ENCODE measurements around the gene IL19.
A peak's percentile ranks its signal among the peaks of the same experiment; 100 is the strongest.
"Not testable (repeated sequence)": the region's sequence is repeated elsewhere in the genome, so short reads cannot be mapped to it uniquely, and the experiment has no call there.

Gene IL19

DNA sequence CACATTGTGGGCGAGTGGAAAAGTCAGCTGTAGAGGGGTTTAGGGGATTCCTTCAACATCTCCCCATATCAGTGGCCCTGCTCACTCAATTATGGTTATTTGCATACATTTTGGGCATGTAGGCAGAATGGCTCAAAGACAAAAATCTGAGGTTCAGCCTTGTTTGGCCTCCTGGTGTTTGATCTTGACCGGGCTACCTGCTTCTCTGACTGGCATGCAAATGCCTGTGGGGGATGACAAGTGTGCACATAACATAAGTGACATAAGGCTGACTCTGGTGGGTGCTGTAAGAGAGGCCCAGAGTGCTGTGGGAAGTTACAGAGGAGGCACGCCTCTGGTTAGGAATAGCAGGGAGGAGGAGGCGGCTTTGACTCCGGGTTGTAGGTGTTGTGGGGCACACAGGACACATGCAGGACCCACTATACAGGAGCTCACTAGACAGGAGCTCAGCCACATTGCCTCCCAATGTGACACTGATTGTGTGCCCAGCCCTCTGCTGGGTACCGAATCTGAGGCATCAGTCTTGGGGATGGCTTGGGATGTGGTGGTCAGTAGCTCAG, 29.4 kb upstream of the IL19 start:
- DNase-seq: no peak

GRCh38 chr1:206742719-206743383, 27.7 kb upstream of the IL19 start:
- DNase-seq: no peak

GRCh38 chr1:206744683-206745082, 25.9 kb upstream of the IL19 start:
- no peak for DNase-seq

- no peak for DNase-seq
Observed at GRCh38 chr1:206745301-206745700, 25.3 kb upstream of the IL19 start.

GRCh38 chr1:206748348-206749030, 22.1 kb upstream of the IL19 start:
- no peak for DNase-seq

DNA sequence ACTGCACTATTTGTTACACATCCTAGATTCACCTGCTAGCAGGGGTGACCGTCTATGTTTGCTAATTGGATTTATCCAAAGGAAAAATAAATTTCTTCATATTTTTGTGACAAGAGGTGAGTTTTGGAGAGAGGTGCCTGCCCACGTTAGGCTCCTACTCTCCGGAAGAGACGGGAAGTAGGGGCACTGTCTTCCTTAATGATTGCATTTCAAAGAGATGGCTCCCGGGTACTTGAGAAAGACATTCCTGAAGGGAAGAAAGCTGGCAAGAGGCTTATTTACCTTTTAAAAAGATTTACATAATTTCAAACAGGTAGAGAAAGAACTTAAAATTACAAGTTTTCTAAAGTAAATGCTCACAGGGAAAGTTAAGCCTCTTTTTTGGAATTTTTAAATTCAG, 18.7 kb upstream of the IL19 start:
- no peak for DNase-seq

DNA sequence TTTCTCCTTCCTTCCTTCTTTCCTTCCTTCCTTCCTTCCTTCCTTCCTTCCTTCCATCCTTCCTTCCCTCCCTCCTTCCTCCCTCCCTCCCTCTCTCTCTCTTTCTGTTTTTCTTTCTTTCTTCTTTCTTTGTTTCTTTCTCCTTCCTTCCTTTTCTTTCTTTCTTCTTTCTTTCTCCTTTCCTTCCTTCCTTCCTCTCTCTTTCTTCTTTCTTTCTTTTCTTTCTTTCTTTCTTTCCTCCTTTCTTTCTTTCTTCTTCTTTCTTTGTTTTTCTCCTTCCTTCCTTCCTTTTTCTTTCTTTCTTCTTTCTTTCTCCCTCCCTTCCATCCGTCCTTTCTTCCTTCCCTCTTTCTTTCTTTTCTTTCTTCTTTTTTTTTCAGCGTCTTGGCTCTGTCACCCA, 18.1 kb upstream of the IL19 start:
- no peak for DNase-seq

GRCh38 chr1:206753141-206753540, 17.4 kb upstream of the IL19 start:
- no peak for DNase-seq

DNA sequence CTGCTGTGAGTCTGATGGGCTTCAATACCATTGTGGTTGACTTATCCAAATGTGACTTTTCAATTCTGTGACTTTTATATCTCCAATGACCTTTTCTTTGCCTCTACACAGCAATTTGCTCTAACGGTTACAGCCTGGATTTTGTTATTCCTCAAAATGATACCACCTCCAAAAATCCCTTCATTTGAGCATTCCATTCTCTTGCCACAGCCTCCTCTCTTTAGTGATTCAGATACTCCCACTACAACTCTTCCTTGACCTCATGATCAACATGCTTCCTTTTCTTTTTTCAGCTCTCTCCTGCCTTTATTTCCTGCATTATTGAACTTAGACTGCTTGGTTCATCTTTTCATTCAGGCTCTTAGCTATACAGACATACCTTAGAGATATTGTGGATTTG, 16.6 kb upstream of the IL19 start:
- no peak for DNase-seq

- DNase-seq: peak; percentile 74
Observed at GRCh38 chr1:206757524-206758266, 12.9 kb upstream of the IL19 start.

DNA sequence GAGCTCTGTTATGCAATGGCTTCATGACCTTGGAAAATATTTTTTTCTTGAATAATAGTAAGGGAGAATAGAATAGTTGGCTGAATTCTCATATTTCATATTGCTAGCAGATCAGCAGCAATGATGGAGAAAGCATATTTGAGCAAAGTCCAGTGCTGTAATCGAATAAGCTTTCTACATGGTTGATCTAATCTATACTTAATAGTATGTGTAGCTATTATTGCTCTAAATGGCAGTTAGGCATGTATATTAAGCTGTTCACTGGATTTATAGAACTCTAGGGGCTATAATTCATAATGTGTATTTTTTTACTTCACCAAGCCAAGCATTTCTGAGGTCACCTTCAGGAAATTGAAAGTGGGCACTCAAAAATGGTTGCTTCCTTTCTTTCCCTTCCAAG, 10.0 kb upstream of the IL19 start:
- no peak for DNase-seq

DNA sequence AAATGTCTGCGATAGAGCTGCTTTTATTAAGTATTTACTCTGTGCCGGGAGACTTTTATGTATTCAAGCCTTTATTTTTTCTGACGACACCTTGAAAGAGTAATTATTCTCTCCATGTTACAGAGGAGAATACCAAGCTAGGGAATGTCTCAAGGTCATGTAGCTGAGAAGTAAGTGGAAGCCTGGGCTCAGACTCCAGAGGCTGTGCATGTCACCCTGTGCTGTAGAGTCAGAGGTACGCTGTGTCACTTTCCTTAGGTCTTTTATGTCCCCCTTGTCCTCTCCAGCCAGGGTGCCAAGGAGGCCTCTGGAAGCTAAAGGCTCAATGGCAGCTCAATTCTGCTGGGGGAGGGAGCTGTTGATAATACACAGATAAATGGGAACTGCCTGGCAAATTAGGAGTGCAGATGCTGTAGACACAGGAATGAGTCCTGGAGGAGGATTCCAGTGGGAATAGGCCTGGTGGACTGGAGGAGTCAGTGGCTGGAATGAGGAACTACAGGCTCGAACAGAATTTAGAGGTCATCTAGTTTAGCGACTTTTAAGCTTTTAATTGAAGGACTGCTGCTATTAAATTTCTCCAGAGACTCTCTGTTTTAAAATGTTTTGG, 9.3 kb upstream of the IL19 start:
- no peak for DNase-seq

DNA sequence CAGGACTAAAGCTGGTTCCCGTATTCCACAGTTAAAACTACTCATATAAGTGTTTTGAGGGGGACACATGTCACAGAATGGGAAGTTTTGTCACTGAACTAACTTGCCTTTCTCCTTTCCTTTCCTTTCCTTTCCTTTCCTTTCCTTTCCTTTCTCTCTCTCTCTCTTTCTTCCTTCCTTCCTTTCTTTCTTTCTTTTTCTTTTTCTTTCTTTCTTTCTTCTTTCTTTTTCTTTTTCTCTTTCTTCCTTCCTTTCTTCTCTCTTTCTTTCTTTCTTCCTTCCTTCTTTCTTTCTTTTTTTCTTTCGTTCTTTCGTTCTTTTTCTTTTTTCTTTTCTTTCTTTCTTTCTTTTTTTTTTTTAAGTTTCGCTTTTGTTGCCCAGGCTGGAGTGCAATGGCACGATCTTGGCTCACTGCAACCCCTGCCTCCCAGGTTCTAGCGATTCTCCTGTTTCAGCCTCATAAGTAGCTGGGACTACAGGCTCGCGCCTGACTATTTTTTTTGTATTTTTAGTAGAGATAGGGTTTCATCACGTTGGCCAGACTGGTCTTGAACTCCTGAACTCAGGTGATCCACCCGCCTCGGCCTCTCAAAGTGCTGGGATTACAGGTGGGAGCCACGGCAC, 7.7 kb upstream of the IL19 start:
- not testable (repeated sequence) for DNase-seq

DNA sequence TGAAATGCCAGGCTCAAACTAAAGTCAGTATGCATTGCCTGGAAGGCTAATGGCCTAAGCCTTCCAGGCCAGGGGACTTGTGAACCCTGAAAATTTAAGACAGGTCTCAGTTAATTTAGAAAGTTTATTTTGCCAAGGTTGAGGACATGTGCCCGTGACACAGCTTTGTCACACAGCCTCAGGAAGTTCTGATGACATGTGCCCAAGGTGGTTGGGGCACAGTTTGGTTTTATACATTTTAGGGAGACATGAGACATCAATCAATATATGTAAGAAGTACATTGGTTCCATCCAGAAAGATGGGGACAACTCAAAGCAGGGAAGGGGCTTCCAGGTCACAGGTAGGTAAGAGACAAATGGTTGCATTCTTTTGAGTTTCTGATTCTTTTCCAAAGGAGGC, 4.8 kb upstream of the IL19 start:
- peak; percentile 9 for DNase-seq

- peak; percentile 75 for DNase-seq
Observed at GRCh38 chr1:206766251-206766856, 4.2 kb upstream of the IL19 start.

DNA sequence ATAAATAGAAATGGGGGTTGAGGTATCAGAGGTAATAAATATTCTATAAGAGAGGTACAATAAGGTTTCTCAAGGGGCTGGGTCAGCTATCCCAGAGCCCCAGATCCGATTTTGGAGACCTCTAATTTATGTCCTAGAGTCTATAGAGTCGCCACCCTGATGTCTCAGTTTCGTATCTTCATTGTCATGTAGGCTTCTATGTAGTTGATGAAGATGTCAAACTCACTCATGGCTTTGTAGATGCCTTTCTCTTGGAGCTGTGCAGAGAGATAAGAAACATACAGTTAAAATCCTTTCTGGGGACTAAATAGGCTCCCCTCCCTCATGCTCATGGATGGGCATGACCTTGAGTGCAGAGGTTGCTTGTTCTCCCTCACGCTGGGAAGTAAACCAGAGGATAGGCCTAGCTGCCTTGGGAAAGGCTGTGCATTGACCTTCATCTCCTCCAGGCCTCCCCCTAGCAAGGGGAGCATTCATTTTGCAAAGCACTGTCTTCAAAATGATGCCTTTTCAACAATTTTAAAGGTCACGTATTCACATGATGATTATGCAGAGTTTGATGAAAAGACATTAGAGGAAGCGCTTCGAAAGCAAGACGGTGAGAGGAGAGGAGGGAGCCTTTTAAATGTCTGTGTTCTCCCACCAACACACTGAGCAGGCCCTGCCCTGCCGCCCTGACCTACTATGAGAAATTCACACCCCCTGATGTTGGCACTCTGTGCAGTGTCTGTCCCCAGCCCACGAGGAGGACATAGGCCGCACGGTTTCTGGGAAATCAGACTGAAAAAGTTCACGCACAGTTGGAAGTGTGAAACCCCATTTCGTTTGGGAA, 1.9 kb upstream of the IL19 start:
- DNase-seq: no peak

DNA sequence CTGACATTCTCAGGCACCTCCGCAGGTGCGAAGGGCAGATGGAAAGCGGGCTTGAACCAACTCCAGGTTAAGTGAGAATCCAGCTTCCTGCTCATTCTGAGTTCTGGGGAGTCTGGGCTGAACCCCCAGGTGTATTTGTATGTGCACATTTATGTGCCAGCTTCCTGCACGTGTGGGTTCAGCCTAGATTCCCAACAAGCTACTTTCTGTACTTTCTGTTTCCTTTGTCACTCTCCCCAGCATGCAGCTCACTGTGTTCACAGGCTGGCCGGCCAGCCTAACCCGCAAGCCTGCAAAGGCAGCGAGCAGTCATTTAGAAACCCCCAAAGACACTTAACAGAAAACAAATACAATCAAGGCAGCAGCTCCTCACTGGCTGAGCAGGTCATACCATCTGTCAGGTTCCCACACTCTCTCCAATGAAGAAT, 1.3 kb upstream of the IL19 start:
- DNase-seq: peak; percentile 45

DNA sequence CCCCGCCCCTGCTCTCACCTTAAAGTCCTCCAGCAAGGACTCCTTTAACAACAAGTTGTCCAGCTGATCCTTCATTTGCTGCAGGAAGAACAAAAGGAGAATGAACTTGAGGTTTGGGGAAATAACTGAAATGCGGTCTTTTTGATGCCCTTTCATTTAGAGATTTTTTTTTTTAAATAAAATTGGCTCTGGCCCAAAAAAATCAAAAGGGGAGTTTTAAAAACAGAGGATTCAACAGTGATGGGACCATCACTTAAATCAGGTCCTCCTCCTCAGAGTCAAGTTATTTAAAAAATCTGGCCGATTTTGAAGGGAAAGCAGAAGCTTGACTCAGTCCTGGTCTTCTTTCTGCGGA, 742 bp downstream of the IL19 start:
- DNase-seq: no peak

DNA sequence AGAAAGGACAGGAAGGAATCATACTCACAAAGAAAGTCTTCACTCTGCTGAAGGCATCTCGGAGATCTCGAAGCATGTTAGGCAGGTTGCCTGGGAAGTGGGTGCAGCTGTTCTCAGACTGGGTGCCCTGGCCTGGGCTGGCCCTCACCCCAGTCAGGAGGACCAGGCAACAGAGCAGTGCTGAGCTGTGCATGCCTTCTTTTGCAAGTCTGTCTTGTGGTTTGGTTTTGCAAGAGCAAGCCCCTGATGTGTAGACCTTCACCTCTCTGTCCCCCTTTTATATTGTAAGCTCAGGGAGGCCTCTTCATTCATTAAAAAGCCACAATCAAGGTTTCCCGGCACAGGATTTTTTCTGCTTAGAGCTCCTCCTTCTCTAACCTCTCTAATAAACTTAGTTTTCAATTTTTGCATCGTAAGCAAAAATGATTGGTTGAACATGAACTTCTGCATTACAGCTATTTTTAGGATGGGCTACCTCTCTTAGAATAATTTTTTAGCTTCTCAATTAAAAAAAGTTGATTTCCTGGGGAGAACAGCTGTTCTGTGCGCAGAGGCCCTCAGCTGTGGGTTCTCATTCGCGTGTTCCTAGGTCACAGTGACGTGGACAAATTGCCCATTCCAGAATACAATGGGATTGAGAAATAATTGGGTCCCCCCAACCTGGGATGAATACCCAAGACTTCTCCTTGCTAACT, 1.8 kb downstream of the IL19 start, which contains the start of gene IL10:
Gene IL10, minus strand, starts transcription at position 252 of the 695 bp plus-strand sequence. Its CDS starts 59 bp downstream, at position 193.
- DNase-seq: no peak

DNA sequence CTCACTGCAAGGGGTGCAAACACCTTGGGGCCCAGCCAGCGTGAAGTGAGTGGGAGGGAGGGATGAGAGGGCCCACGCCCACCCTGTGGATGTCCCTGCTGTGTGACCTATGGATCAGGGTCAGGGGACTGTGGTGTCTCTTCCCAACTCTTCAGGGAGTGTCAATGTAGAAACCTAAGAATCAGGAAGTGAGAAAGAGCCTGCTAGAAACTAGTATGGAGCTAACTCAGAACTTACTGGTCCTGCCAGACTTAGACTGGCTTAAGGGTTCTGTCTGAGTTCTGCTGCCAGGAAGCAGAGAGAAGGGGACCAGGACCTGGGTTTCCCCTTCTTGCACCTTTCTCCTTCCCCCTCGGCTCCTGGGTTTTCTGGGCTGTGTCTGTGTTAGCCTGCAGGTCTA, 3.5 kb downstream of the IL19 start:
- no peak for DNase-seq

GRCh38 chr1:206776229-206776628, 5.7 kb downstream of the IL19 start:
- no peak for DNase-seq

Measured in central memory CD4-positive, alpha-beta T cell (primary cell).